B cell (primary cell): ENCODE data around the gene FOXP4. TPM values are rescaled to one million over a fixed set of nuclear protein-coding genes. Genes with fewer than 3 reads are reported as not detected.

Experiments
- ATAC-seq: fragments of 200-7000 bp; cut with Tn5 transposase; one replicate; pipeline ENCODE4 v1.10.0; 2021; ENCODE audit warnings: low read depth, mild to moderate bottlenecking, moderate number of reproducible peaks, moderate library complexity
- CTCF ChIA-PET: fragments of 350-600 bp; sonication (Branson Sonifier 250); formaldehyde crosslinking; loops from one replicate; lab custom pipeline; 2021; ENCODE audit warnings: antibody characterized with exemption, inconsistent platforms; lab: Charles Lee
- POLR2A ChIA-PET: fragments of 350-600 bp; sonication (Branson Sonifier 250); formaldehyde crosslinking; loops from one replicate; lab custom pipeline; 2021; ENCODE audit warnings: antibody characterized with exemption; lab: Charles Lee
- DNase-seq: peaks from one replicate; pipeline ENCODE4 v3.0.0; 2013
- H2AFZ ChIP-seq: 2 replicates; pipeline ENCODE4 v1.6.1; 2012; ENCODE audit warnings: mild to moderate bottlenecking, low read depth, low read length; ENCODE audit not compliant: insufficient read depth, poor library complexity, severe bottlenecking
- H3K27ac ChIP-seq, 2 donors: 1 replicate in 1 of 2; 2 replicates in 1 of 2; pipeline ENCODE4 v1.5.1; 2012 to 2013; ENCODE audit warnings: low read length in 2 of 2, mild to moderate bottlenecking in 2 of 2, moderate library complexity in 1 of 2
- H3K27me3 ChIP-seq, 4 experiments: fragments of 200-600 bp in 1 of 4; sonication (generic) in 1 of 4; replicated peaks in 1 of 4; 1 replicate in 2 of 4; 2 replicates in 2 of 4; pipeline versions ENCODE4 v1.6.1 to v1.7.0; 2013 to 2016; ENCODE audit warnings: low read length in 3 of 4, mild to moderate bottlenecking in 2 of 4, mixed read lengths in 1 of 4, moderate library complexity in 1 of 4; ENCODE audit not compliant: insufficient read depth in 4 of 4, control insufficient read depth in 3 of 4; ENCODE audit errors: control extremely low read depth in 1 of 4
- H3K36me3 ChIP-seq, 2 experiments: replicated peaks in 1 of 2; 1 replicate in 1 of 2; 2 replicates in 1 of 2; pipeline versions ENCODE4 v1.6.1 to v1.7.1; 2013; ENCODE audit warnings: low read length in 1 of 2; ENCODE audit not compliant: insufficient read depth in 2 of 2, control insufficient read depth in 1 of 2; ENCODE audit errors: control extremely low read depth in 1 of 2, extremely low read depth in 1 of 2
- H3K4me1 ChIP-seq, 2 donors: fragments of 200-600 bp in 1 of 2; sonication (generic) in 1 of 2; 1 replicate in 1 of 2; 2 replicates in 1 of 2; pipeline versions ENCODE4 v1.5.1 to v1.6.1; 2013 to 2017; ENCODE audit warnings: low read length in 2 of 2; ENCODE audit not compliant: control insufficient read depth in 2 of 2, insufficient read depth in 2 of 2
- H3K4me2 ChIP-seq: replicated peaks from 2 replicates; pipeline ENCODE3; 2012; ENCODE audit warnings: mild to moderate bottlenecking, low read depth, low read length; ENCODE audit not compliant: poor library complexity, severe bottlenecking
- H3K4me3 ChIP-seq, 5 experiments: fragments of 200-600 bp in 1 of 5; sonication (generic) in 1 of 5; 1 replicate in 3 of 5; 2 replicates in 2 of 5; pipeline versions ENCODE4 v1.5.1 to v1.7.0; 2011 to 2016; ENCODE audit warnings: low read length in 4 of 5, mild to moderate bottlenecking in 4 of 5, low read depth in 2 of 5, control low read depth in 1 of 5, moderate library complexity in 1 of 5; ENCODE audit not compliant: insufficient read depth in 1 of 5; ENCODE audit errors: control extremely low read depth in 1 of 5, extremely low read depth in 1 of 5
- H3K79me2 ChIP-seq: fragments of 200-600 bp; sonication (generic); one replicate; pipeline ENCODE4 v1.6.0; 2016; ENCODE audit warnings: low read length; ENCODE audit not compliant: control insufficient read depth, insufficient read depth
- H3K9ac ChIP-seq: fragments of 200-600 bp; sonication (generic); 2 replicates; pipeline ENCODE4 v1.6.1; 2017; ENCODE audit warnings: mild to moderate bottlenecking, low read length, moderate library complexity
- H3K9me3 ChIP-seq, 3 donors: one replicate each; pipeline versions ENCODE4 v1.6.1 to v1.7.1; 2013; ENCODE audit warnings: low read length in 2 of 3; ENCODE audit not compliant: control insufficient read depth in 2 of 3, insufficient read depth in 1 of 3; ENCODE audit errors: control extremely low read depth in 1 of 3
- H4K20me1 ChIP-seq: 2 replicates; pipeline ENCODE4 v1.6.0; 2012; ENCODE audit warnings: mild to moderate bottlenecking, low read length; ENCODE audit not compliant: insufficient read depth, control insufficient read depth, poor library complexity, severe bottlenecking
- H3K27ac Mint-ChIP-seq: one replicate; pipeline ENCODE4 v1.8.0; 2021; ENCODE audit warnings: mixed read lengths
- H3K27me3 Mint-ChIP-seq: one replicate; pipeline ENCODE4 v1.8.0; 2021; ENCODE audit warnings: mixed read lengths
- H3K4me1 Mint-ChIP-seq: one replicate; pipeline ENCODE4 v1.8.0; 2021; ENCODE audit warnings: mixed read lengths
- H3K4me3 Mint-ChIP-seq: one replicate; pipeline ENCODE4 v1.8.0; 2021; ENCODE audit warnings: mixed read lengths
- H3K9me3 Mint-ChIP-seq: one replicate; pipeline ENCODE4 v1.8.0; 2022; ENCODE audit warnings: mixed read lengths; ENCODE audit not compliant: insufficient read depth
- CTCF ChIP-seq: fragments of 200-600 bp; IDR thresholded peaks from one replicate; pipeline ENCODE4 v1.8.0; 2022; ENCODE audit warnings: antibody characterized with exemption, mild to moderate bottlenecking
- EZH2 ChIP-seq: IDR thresholded peaks from 2 replicates; pipeline ENCODE4 v1.6.1; 2012; ENCODE audit warnings: borderline replicate concordance, low read depth, mild to moderate bottlenecking, moderate library complexity, low read length; ENCODE audit not compliant: insufficient read depth, poor library complexity, severe bottlenecking
- WGBS: methylation state at CpG from one replicate; pipeline ENCODE4 v1.1.5; 2013; ENCODE audit warnings: missing lambda C conversion rate; ENCODE audit not compliant: insufficient coverage; 5-methylcytosine and 5-hydroxymethylcytosine counted together
- intact Hi-C: fragments of 100-400 bp; cut with micrococcal nuclease; formaldehyde crosslinking; loops from one replicate; pipeline ENCODE4 v1.10.0; 2022
- polyA plus RNA-seq: library from polyadenylated mRNA; depleted of rRNA; stranded (reverse); fragments of >200 nt; gene quantifications from 2 replicates; pipeline ENCODE4 v1.2.3, GENCODE V29; 2012
- total RNA-seq, 2 donors: library from RNA; stranded (reverse); fragments of 120-200 nt in 1 of 2; gene quantifications; 1 replicate in 1 of 2; 2 replicates in 1 of 2; pipeline versions ENCODE4 v1.2.3 to v1.2.4, GENCODE V29; 2013 to 2022

Gene FOXP4
- total and polyA plus RNA-seq, 2 donors (not counting 1 experiment from before 2014, with no cell fraction given) = 17.0 to 38.7 TPM

- Mint-ChIP-seq H3K4me1 (peaks cover 37% of the 10 kb centered on the region), H3K4me3 (peak overlapping the region; percentile 61), H3K27me3 (peaks cover 14% of the 10 kb centered on the region), H3K27ac (no peak overlapping the region), H3K9me3 (no peaks in the 10 kb centered on the region)
- TF ChIP-seq CTCF (no peak), EZH2 (no peak)
- Histone ChIP-seq H3K9ac (no peak overlapping the region), H3K36me3 (no peaks in the 10 kb centered on the region), H3K79me2 (no peaks in the 10 kb centered on the region), H2AFZ (no peak overlapping the region), H3K4me1 (peaks cover 29 to 34% of the 10 kb centered on the region in 2 donors), H3K4me3 (no peak overlapping the region), H4K20me1 (no peaks in the 10 kb centered on the region), H3K27ac (no peak overlapping the region), H3K9me3 (no peaks in the 10 kb centered on the region), H3K4me2 (peak overlapping the region; percentile 99), H3K27me3 (peaks cover 0 to 14% (median 3%) of the 10 kb centered on the region in 4 experiments)
- intact Hi-C loops = no loop called here
- ChIA-PET CTCF (no interaction called here), POLR2A (no interaction called here)
- DNase-seq (no peak), ATAC-seq (no peak)
- WGBS = 78% methylated on average over 5 of the region's 5 CpGs
Measured at GRCh38 chr6:41502566-41502916, 43.6 kb upstream of the FOXP4 start.

- CTCF ChIA-PET = interaction anchor here (1.8 kb wide), 1 partner anchor 29 kb away, joined by 9 read pairs; no protein-coding TSS in a partner anchor
- peaks cover 29 to 34% of the 10 kb centered on the region in 2 donors for H3K4me1 ChIP-seq
- DNase-seq (peak; percentile 36), ATAC-seq (no peak)
- peak overlapping the region; percentile 99 for H3K4me2 ChIP-seq
- Mint-ChIP-seq H3K4me1 (peaks cover 37% of the 10 kb centered on the region), H3K4me3 (peak overlapping the region; percentile 61), H3K27ac (peak overlapping the region; percentile 43), H3K9me3 (no peaks in the 10 kb centered on the region), H3K27me3 (peaks cover 14% of the 10 kb centered on the region)
- no peak overlapping the region for H3K27ac ChIP-seq
- H2AFZ ChIP-seq = no peak overlapping the region
- H3K9ac ChIP-seq = peak overlapping the region; percentile 72
- WGBS = 38% methylated on average over 25 of the region's 27 CpGs
- POLR2A ChIA-PET = no interaction called here
- H3K36me3 ChIP-seq = no peaks in the 10 kb centered on the region
- intact Hi-C loops = no loop called here
- H3K79me2 ChIP-seq = no peaks in the 10 kb centered on the region
- H4K20me1 ChIP-seq = no peaks in the 10 kb centered on the region
- H3K27me3 ChIP-seq = peaks cover 0 to 12% (median 3%) of the 10 kb centered on the region in 4 experiments
- H3K4me3 ChIP-seq = peak overlapping the region in 2 of 5 experiments; percentile 53 to 77
- H3K9me3 ChIP-seq = no peaks in the 10 kb centered on the region
- TF ChIP-seq CTCF (no peak), EZH2 (no peak)
Measured at GRCh38 chr6:41502917-41503671, 43.1 kb upstream of the FOXP4 start.
